NCI-H526 (cell line): ENCODE data around the gene WDR47.
"Not testable (repeated sequence)": the region's sequence is repeated elsewhere in the genome, so short reads cannot be mapped to it uniquely, and the experiment has no call there.

Experiments used
- DNase-seq, 2 experiments: peaks; one replicate each; lab custom pipeline; 2025; lab: John Stamatoyannopoulos, UW

Gene WDR47

DNA sequence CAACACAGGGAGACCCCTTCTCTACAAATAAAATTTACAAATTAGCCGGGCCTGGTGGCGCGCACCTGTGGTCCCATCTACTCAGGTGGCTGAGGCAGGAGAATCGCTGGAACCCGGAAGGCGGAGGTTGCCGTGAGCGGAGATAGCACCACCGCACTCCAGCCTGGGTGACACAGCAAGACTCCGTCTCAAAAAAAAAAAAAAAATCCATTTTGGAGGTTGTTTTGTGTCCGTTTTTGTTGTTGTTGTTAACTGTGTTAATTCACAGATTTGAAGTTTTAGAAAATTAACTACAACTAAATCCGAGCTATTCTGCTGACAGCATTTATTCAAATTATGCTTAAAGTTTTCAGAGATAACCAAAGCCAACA, 79.2 kb downstream of the WDR47 start:
- peak in 1 of 2 experiments; percentile 45 for DNase-seq

DNA sequence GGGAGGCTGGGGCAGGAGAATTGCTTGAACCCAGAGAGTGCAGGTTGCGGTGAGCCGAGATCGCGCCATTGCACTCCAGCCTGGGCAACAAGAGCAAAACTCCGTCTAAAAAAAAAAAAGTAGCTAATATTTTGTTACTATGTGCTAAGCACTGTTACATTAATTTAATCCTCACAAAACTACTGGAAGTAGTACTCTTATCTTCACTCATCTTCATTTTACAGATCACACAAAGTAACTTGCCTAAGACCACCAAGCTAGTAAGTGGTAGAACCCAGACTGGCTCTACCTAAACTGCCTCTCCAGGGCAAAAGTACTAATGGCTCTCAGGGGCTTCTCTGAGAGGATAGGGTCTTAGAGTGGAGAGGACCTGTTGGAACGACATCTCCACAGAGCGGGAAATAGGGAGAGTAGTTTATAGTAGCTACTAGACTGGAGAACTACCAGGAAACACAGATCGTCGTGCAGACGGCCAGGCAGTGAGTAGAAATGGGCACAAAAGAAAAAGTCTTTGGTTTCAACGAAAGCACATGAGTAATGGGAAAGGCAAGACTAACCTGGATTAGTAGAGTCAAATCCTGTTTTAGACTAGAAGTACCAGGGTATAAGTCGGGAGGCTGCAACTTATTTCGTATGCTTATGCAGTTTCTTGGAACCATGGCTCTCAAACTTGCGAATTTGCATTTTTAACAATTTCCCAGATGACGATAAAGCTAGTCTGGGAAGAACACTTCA, 80.0 kb downstream of the WDR47 start:
- DNase-seq = no peak

DNA sequence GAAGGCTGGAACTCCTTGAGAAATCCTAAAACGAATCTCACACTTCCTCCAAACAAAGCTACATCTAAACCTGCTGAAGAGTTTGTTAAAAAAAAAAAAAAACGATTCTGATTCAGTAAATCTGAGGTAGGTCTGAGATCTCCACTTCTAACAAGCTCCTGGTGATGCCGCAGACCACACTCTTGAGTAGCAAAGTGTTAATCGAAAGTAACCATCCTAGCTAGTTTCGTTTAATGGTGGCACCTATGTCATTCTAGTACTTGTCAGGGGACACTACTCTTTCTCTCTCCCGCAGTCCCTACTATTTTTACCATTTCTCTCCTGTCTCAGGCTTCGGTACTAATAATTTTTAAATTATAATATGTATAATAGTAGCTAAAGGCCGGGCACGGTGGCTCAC, 80.7 kb downstream of the WDR47 start:
- DNase-seq = no peak

DNA sequence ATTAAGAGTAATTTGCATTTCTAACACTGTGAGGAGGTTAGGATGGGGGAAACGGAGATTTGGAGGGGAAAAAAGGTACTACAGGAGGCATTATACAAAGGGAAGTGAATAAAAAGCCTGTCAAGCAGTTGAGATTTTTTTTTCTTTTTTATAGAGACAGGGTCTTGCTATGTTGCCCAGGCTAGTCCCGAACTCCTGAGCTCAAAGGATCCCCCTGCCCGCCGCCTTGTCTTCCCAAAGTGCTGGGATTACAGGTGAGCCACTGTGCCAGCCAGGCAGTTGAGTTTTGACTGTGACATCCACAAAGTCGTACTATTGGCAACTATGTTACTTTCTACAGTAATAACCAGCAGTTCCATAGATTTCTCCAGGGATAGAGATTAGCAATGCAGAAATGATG, 81.2 kb downstream of the WDR47 start:
- no peak for DNase-seq

DNA sequence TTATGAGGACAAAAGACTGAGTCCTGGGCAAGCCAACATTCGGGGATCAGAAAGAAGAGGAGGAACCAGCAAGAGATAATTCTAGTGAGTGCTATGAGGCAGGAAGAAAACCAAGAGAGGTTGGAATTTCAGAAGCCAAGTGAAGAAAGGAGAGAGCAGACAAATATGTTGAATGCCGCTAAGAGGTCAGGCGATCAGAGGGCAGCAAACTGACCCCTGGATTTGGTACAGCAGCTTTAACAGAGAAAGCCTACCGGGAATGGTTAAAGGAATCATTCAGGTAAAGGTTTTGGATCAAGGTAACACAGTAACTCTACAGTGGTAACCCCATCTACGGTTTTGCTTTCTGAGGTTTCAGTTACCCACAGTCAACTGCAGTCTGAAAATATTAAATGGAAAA, 84.0 kb downstream of the WDR47 start:
- no peak for DNase-seq

DNA sequence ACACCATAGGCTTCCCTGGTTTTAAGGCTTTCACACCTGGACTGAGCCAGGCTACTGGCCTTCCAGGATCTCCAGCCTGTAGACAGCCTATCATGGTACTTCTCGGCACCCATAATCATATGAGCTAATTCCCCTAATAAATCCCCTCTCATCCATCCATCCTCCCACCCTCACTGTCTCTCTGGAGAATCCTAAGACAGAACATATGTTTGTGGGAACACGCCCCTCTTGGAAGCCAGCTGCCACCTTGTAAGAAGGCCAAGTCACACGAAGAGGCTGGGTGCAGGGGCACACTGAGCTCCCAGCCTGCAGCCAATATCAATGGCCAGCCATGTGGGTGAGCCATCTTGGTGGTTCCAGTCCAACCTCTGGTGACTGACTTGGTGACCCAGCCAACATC, 86.0 kb downstream of the WDR47 start:
- DNase-seq = no peak

DNA sequence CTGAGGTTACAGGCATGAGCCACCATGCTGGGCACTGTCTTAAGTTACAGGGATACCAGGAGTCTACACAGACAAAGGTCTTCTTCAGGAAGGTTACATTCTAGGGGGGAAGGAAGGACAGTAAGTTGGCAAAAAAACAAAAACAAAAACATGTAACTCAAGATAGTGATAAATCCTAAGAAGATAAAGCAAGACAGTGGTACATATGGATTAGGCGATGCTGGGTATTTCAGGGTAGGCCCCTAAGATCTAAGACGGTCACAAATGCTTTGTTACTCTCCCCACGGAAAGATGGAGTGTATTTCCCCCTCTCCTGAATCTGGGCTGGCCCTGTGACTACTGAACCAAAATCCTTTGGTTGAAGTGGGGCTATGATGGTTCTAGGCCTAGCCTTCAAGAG, 86.8 kb downstream of the WDR47 start:
- no peak for DNase-seq

DNA sequence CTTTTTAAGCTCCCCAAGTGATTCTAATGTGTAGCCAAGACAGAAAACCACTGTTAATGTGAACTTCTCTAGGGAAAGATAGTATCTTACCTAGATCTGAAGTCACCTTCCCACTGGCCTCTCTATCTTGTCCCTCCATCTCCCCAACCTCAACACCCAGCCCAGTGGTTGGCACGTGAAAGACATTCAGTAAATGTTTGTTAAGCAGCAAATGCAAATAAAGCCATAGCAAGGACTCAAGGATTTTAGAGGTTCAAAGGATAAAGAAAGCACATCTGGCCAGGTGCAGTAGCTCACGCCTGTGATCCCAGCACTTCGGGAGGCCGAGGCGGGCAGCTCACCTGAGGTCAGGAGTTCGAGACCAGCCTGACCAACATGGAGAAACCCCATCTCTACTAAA, 88.5 kb downstream of the WDR47 start:
- no peak for DNase-seq

DNA sequence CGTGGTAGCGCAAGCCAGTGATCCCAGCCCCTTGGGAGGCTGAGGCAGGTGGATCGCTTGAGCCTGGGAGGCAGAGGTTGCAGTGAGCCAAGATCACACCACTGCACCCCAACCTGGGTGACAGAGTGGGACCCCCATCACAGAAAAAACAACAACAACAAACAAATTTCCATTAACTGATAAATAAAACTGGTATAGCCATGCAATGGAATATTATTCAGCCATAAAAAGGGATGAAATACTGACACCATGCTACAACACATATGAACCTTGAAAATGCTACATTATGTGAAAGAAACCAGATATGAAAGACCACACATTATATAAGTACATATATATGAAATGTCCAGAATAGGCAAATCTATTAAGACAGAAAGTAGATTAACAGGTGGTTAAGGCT, 90.7 kb downstream of the WDR47 start:
- DNase-seq = no peak

DNA sequence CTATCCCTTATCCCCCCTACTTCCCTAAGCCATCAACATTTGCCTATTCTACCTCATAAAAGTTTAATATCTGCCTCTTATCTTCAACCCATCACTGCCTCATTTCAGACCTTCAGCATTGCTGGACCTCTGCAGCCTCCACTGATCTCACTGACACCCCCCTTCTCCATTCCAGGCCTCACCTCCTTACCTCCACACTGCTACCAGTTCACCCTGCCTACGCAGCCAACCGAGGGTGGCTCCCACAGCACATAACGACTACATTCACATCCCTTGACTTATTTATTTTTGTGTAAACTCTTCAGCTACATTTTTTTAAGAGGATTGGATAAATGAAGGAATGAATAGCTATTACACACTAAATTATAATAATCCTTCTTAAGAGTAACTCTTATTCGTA, 92.9 kb downstream of the WDR47 start:
- peak in 1 of 2 experiments; percentile 13 for DNase-seq

DNA sequence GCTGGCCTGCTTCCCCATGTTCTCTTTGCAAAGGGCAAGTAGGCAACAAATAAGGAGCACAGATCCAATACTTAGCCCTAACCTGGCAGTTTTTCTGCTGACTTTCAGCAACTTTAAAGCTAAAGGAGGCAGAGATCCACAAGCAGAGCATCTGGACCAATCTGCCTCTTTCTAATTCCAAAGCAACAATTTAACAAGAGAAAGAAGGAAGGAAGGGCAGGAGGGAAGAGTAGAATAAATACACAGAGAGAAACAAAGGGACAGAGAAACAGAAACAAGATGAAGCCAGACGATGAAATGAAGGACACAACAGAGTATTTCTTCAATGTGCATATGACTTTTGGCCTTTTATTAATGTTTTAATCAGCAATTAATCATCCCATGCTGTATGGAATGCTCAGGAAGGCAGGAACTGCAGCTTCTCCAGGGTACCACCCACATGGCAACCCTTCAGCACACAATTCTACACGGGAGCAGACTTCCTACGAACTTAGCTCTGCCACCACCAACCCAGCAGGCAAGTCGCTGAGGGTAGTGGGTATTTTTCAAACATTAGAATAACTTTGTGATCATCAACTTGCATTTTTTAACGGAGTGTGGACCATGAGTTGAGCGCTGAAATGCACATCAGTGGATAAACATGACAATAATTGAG, 93.9 kb downstream of the WDR47 start:
- no peak for DNase-seq

DNA sequence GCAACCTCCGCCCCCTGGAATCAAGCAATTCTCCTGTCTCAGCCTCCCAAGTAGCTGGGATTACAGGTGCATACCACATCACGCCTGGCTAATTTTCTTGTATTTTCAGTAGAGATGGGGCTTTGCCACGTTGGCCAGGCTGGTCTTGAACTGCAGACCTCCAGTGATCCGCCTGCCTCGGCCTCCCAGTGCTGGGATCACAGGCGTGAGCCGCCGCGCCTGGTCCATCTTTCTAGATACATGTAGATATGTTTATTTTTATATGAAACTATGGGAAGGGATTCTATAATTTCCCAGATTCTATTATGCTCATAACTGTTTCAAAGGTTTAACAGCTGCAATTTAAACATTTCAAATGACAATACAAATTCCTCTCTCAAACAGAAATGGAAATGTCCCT, 105.7 kb downstream of the WDR47 start:
- no peak for DNase-seq

DNA sequence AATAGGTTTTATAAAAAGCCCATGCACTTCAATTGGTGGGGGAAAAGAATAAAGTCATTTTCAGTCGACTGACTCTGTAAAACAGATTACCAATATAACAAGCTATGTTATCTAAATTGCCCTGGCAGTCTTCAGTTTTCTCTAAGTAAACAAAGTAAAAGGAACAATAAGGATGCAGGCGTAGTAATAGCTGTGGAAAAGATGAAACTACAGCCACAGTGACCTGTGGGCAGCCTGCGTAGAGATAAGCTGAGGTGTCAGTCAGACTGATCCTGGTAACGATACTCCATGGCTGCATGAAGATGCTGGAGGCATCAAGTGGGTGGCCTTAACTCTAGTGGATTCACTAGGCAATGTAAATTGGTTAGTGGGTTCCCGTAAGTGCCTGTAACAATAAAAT, 108.0 kb downstream of the WDR47 start:
- no peak for DNase-seq

DNA sequence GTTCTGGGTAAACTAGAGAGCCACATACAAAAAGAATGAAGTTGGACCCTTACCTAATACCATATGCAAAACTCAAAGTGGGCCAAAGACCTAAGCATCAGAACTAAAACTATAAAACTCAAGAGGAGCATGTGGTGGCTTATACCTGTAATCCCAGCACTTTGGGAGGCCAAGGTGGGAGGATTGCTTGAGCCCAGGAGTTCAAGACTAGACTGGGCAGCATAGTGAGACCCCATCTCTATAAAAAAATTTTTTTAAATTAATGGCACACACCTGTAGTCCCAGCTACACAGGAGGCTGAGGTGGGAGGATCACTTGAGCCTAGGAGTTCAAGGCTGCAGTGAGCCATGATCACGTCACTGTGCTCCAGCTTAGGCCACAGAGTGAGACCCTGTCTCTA, 114.3 kb downstream of the WDR47 start:
- not testable (repeated sequence) for DNase-seq

DNA sequence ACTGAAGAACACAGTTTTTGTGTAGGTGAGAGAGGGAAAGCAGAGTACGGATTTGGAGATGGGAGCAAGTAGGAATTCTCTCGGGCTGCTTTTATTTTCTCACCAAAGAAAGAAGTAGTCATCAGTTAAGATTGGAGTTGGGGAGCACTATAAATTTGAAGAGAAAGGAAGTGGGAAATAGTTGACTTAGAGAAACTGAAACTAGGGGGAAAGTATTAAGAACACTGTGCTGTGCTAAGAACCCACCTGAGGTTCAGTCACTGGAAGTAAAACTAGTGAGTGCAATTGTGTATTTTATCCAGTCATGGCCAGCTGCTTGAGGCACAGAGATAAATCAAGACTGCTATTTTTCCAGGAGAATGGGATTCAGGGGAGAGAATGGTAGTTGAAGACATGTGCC, 116.0 kb downstream of the WDR47 start:
- DNase-seq = no peak
